ENCODE measurements around the gene GAB1. TPM values are rescaled to one million over a fixed set of nuclear protein-coding genes. Genes with fewer than 3 reads are reported as not detected.

Gene GAB1
- total RNA-seq, 1 donor, result 20.6 TPM

DNA sequence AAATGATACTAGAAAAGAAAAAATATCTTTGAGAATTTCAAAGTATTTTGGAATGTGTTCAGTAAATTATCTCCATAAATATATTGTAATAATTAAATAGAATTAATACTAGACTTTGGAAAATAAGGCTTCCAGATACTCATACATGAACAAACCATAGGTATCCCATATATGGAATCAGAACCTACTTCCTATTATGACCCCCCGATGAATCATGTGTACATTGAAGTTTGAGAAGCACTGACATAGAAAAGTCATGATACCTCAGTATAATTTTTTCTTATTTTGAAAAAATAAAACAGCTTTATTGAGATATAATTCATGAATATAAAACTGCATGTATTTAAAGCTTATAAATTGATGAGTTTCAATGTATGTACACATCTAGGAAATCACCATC lies 149.6 kb downstream of the GAB1 start:
- DNase-seq (ENCODE audit: insufficient read length, low spot score, missing footprints), result no peak
- TF ChIP-seq, protein P1, sequence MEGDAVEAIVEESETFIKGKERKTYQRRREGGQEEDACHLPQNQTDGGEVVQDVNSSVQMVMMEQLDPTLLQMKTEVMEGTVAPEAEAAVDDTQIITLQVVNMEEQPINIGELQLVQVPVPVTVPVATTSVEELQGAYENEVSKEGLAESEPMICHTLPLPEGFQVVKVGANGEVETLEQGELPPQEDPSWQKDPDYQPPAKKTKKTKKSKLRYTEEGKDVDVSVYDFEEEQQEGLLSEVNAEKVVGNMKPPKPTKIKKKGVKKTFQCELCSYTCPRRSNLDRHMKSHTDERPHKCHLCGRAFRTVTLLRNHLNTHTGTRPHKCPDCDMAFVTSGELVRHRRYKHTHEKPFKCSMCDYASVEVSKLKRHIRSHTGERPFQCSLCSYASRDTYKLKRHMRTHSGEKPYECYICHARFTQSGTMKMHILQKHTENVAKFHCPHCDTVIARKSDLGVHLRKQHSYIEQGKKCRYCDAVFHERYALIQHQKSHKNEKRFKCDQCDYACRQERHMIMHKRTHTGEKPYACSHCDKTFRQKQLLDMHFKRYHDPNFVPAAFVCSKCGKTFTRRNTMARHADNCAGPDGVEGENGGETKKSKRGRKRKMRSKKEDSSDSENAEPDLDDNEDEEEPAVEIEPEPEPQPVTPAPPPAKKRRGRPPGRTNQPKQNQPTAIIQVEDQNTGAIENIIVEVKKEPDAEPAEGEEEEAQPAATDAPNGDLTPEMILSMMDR (IDR thresholded peaks at IDR 0.05; ENCODE audit: extremely low read depth, low read depth, low read length), result no peak
- no peaks in the 10 kb centered on the region for H3K9me3 ChIP-seq (ENCODE audit: low read depth, low read length)
- H3K4me2 ChIP-seq (ENCODE audit: insufficient read depth, low read length), result no peak overlapping the region
- H3K27ac ChIP-seq (ENCODE audit: low read depth, low read length), result no peak overlapping the region
- no peak overlapping the region for H3K4me3 ChIP-seq (ENCODE audit: insufficient read depth, low read length)
- no peak overlapping the region for H2AFZ ChIP-seq (ENCODE audit: low read length)
- no peaks in the 10 kb centered on the region for H3K36me3 ChIP-seq (ENCODE audit: insufficient read depth, low read length)
- H4K20me1 ChIP-seq (ENCODE audit: insufficient read depth, low read length), result no peaks in the 10 kb centered on the region
- H3K4me1 ChIP-seq (ENCODE audit: insufficient read depth, low read length), result peaks cover 4% of the 10 kb centered on the region
- no peaks in the 10 kb centered on the region for H3K27me3 ChIP-seq (ENCODE audit: insufficient read depth, low read length)
- H3K79me2 ChIP-seq (ENCODE audit: insufficient read depth, low read length), result no peaks in the 10 kb centered on the region

DNA sequence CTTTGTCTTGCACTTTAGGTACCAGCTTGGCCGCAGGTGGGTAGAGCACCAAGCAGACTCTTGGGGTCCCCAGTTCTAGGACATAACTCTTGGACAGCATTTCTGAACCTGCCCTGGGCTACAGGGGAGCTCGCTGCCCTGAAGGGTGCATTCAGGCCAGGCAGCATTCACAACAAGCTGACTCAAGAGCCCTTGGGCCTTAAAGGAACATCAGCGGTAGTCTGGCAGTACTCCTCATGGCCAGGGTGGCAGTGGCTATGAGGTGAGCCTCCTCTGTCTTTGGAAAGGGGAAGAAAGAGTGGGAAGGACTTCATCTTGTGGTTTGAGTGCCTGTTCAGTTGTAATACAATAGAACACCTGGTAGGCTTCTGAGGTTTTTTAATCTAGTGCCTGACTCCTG lies 152.0 kb downstream of the GAB1 start:
- H3K36me3 ChIP-seq (ENCODE audit: insufficient read depth, low read length), result no peaks in the 10 kb centered on the region
- H3K4me3 ChIP-seq (ENCODE audit: insufficient read depth, low read length), result no peak overlapping the region
- no peaks in the 10 kb centered on the region for H3K27me3 ChIP-seq (ENCODE audit: insufficient read depth, low read length)
- no peak overlapping the region for H3K27ac ChIP-seq (ENCODE audit: low read depth, low read length)
- H3K9me3 ChIP-seq (ENCODE audit: low read depth, low read length), result no peaks in the 10 kb centered on the region
- H2AFZ ChIP-seq (ENCODE audit: low read length), result no peak overlapping the region
- no peaks in the 10 kb centered on the region for H4K20me1 ChIP-seq (ENCODE audit: insufficient read depth, low read length)
- no peak for DNase-seq (ENCODE audit: insufficient read length, low spot score, missing footprints)
- no peak overlapping the region for H3K4me2 ChIP-seq (ENCODE audit: insufficient read depth, low read length)
- no peaks in the 10 kb centered on the region for H3K79me2 ChIP-seq (ENCODE audit: insufficient read depth, low read length)
- TF ChIP-seq, protein P1 (IDR thresholded peaks at IDR 0.05; ENCODE audit: extremely low read depth, low read depth, low read length), result no peak
- peaks cover 4% of the 10 kb centered on the region for H3K4me1 ChIP-seq (ENCODE audit: insufficient read depth, low read length)

DNA sequence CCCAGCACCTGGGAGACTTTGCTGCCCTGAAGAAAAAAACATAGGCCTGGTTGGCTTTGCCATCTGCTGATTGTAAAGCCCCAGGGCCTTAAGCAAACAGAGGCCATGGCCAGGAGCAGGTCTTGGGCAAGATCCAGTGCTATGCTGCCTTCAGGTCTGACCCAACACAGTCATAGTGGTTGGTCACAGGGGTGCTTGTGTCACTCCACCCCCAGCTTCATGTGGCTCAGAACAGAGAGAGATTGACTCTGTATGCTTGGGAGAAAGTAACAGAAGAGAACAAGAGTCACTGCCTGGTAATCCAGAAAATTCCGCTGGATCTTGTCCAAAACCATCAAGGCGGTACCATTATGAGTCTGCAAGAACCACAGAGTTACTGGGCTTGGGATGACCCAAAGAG lies 152.4 kb downstream of the GAB1 start:
- no peak overlapping the region for H3K4me2 ChIP-seq (ENCODE audit: insufficient read depth, low read length)
- no peaks in the 10 kb centered on the region for H4K20me1 ChIP-seq (ENCODE audit: insufficient read depth, low read length)
- H3K9me3 ChIP-seq (ENCODE audit: low read depth, low read length), result no peaks in the 10 kb centered on the region
- H3K36me3 ChIP-seq (ENCODE audit: insufficient read depth, low read length), result no peaks in the 10 kb centered on the region
- H3K79me2 ChIP-seq (ENCODE audit: insufficient read depth, low read length), result no peaks in the 10 kb centered on the region
- no peak overlapping the region for H3K4me3 ChIP-seq (ENCODE audit: insufficient read depth, low read length)
- TF ChIP-seq, protein P1 (IDR thresholded peaks at IDR 0.05; ENCODE audit: extremely low read depth, low read depth, low read length), result no peak
- H3K4me1 ChIP-seq (ENCODE audit: insufficient read depth, low read length), result peaks cover 4% of the 10 kb centered on the region
- no peaks in the 10 kb centered on the region for H3K27me3 ChIP-seq (ENCODE audit: insufficient read depth, low read length)
- H3K27ac ChIP-seq (ENCODE audit: low read depth, low read length), result no peak overlapping the region
- DNase-seq (ENCODE audit: insufficient read length, low spot score, missing footprints), result no peak
- no peak overlapping the region for H2AFZ ChIP-seq (ENCODE audit: low read length)

DNA sequence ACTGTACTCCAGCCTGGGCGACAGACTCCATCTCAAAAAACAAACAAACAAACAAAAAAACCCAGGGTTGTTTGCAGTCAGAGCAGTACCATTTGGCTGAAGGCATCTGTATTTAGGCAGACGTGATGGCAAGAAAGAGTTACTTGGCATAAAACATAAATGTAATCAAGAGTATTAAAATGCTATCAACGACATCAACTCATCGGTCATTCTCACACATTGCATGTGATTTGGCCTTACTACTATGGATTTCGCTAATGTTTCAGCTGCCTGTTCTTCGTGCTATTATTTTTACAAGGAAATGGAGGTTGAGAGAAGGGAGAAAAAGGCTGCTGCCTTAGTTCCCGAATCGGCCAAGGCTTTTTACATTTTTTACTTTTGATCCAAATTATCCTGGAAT lies 161.3 kb downstream of the GAB1 start:
- H2AFZ ChIP-seq (ENCODE audit: low read length), result no peak overlapping the region
- no peak overlapping the region for H3K27ac ChIP-seq (ENCODE audit: low read depth, low read length)
- H3K79me2 ChIP-seq (ENCODE audit: insufficient read depth, low read length), result no peaks in the 10 kb centered on the region
- no peak overlapping the region for H3K4me2 ChIP-seq (ENCODE audit: insufficient read depth, low read length)
- no peaks in the 10 kb centered on the region for H3K9me3 ChIP-seq (ENCODE audit: low read depth, low read length)
- H3K4me1 ChIP-seq (ENCODE audit: insufficient read depth, low read length), result no peaks in the 10 kb centered on the region
- H3K36me3 ChIP-seq (ENCODE audit: insufficient read depth, low read length), result no peaks in the 10 kb centered on the region
- no peaks in the 10 kb centered on the region for H4K20me1 ChIP-seq (ENCODE audit: insufficient read depth, low read length)
- no peaks in the 10 kb centered on the region for H3K27me3 ChIP-seq (ENCODE audit: insufficient read depth, low read length)
- H3K4me3 ChIP-seq (ENCODE audit: insufficient read depth, low read length), result no peak overlapping the region
- no peak for DNase-seq (ENCODE audit: insufficient read length, low spot score, missing footprints)
- TF ChIP-seq, protein P1 (IDR thresholded peaks at IDR 0.05; ENCODE audit: extremely low read depth, low read depth, low read length), result no peak
